ENCODE measurements around the gene ZNF33B. TPM values are rescaled to one million over a fixed set of nuclear protein-coding genes. Genes with fewer than 3 reads are reported as not detected.

ZNF33B gene
- total RNA-seq, 1 donor from 2014 or later: 21.5 TPM

DNA sequence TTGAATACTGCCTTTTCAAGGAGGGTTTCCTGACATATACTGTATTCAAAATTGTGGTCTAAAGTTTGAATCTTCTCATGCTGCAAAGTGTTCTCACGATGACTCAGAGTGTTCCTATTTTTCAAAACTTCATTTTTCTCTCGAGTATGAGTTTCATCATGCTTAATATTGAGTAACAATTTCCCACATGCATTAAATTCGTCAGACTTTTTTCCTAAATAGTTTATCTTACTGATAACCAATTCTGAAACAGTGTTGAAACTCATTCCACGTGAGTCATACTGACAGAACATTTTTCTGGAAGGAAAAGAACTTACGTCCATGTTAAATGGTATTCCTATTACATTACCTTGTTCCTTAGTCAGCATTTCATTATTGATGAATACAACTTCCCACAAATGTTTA, 44.1 kb downstream of the ZNF33B start:
- DNase-seq (ENCODE audit: low read depth, low spot score): no peak
- Mint-ChIP-seq H3K36me3 (ENCODE audit: low read depth) (peaks cover 76% of the 10 kb centered on the region), H3K27ac (ENCODE audit: unreplicated experiment) (no peak overlapping the region), H3K9me3 (peaks cover 43% of the 10 kb centered on the region), H3K4me3 (no peak overlapping the region), H3K4me1 (no peaks in the 10 kb centered on the region), H3K27me3 (ENCODE audit: low read depth) (no peaks in the 10 kb centered on the region)
- TF ChIP-seq, protein P1, sequence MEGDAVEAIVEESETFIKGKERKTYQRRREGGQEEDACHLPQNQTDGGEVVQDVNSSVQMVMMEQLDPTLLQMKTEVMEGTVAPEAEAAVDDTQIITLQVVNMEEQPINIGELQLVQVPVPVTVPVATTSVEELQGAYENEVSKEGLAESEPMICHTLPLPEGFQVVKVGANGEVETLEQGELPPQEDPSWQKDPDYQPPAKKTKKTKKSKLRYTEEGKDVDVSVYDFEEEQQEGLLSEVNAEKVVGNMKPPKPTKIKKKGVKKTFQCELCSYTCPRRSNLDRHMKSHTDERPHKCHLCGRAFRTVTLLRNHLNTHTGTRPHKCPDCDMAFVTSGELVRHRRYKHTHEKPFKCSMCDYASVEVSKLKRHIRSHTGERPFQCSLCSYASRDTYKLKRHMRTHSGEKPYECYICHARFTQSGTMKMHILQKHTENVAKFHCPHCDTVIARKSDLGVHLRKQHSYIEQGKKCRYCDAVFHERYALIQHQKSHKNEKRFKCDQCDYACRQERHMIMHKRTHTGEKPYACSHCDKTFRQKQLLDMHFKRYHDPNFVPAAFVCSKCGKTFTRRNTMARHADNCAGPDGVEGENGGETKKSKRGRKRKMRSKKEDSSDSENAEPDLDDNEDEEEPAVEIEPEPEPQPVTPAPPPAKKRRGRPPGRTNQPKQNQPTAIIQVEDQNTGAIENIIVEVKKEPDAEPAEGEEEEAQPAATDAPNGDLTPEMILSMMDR (conservative IDR thresholded peaks at IDR 0.05): no peak

DNA sequence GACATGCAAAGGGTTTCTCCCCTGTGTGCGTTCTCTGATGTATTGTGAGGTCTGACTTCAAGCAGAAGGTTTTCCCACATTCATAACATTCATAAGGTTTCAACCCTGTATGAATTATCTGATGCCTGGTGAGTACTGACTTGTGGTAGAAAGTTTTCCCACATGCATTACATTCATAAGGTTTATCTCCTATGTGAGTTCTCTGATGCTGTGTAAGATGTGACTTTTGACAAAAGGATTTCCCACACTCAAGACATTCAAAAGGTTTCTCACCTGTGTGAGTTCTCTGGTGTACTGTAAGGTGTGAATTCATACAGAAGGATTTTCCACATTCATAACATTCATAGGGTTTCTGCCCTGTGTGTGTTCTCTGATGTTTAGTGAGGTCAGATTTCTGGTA, 45.1 kb downstream of the ZNF33B start:
- Mint-ChIP-seq H3K27ac (ENCODE audit: unreplicated experiment) (no peak overlapping the region), H3K4me3 (no peak overlapping the region), H3K36me3 (ENCODE audit: low read depth) (peaks cover 76% of the 10 kb centered on the region), H3K27me3 (ENCODE audit: low read depth) (no peaks in the 10 kb centered on the region), H3K4me1 (no peaks in the 10 kb centered on the region), H3K9me3 (peaks cover 47% of the 10 kb centered on the region)
- no peak for DNase-seq (ENCODE audit: low read depth, low spot score)
- TF ChIP-seq, protein P1 (conservative IDR thresholded peaks at IDR 0.05): no peak

GRCh38 chr10:42583828-42584227, 54.5 kb downstream of the ZNF33B start:
- Mint-ChIP-seq H3K27me3 (ENCODE audit: low read depth) (no peaks in the 10 kb centered on the region), H3K9me3 (peaks cover 17% of the 10 kb centered on the region), H3K4me1 (no peaks in the 10 kb centered on the region)

GRCh38 chr10:42578019-42578418, 60.4 kb downstream of the ZNF33B start:
- TF ChIP-seq, protein P1 (conservative IDR thresholded peaks at IDR 0.05): no peak
- no peak overlapping the region for H3K4me3 Mint-ChIP-seq
- H3K4me1 Mint-ChIP-seq: no peaks in the 10 kb centered on the region
- peaks cover 14% of the 10 kb centered on the region for H3K36me3 Mint-ChIP-seq (ENCODE audit: low read depth)
- no peak overlapping the region for H3K27ac Mint-ChIP-seq (ENCODE audit: unreplicated experiment)
- DNase-seq (ENCODE audit: low read depth, low spot score): no peak
- H3K27me3 Mint-ChIP-seq (ENCODE audit: low read depth): no peaks in the 10 kb centered on the region
- H3K9me3 Mint-ChIP-seq: peaks cover 14% of the 10 kb centered on the region

More at GRCh38 chr10:42583828-42584227, 54.5 kb downstream of the ZNF33B start:
- no peak overlapping the region for H3K4me3 Mint-ChIP-seq
- TF ChIP-seq, protein P1 (conservative IDR thresholded peaks at IDR 0.05): no peak
- H3K36me3 Mint-ChIP-seq (ENCODE audit: low read depth): peaks cover 48% of the 10 kb centered on the region
- DNase-seq (ENCODE audit: low read depth, low spot score): no peak
- no peak overlapping the region for H3K27ac Mint-ChIP-seq (ENCODE audit: unreplicated experiment)

GRCh38 chr10:42576338-42576737, 62.0 kb downstream of the ZNF33B start:
- Mint-ChIP-seq H3K4me3 (no peak overlapping the region), H3K27ac (ENCODE audit: unreplicated experiment) (no peak overlapping the region), H3K36me3 (ENCODE audit: low read depth) (peaks cover 5% of the 10 kb centered on the region), H3K4me1 (no peaks in the 10 kb centered on the region), H3K9me3 (peaks cover 12% of the 10 kb centered on the region), H3K27me3 (ENCODE audit: low read depth) (no peaks in the 10 kb centered on the region)
- TF ChIP-seq, protein P1 (conservative IDR thresholded peaks at IDR 0.05): no peak
- DNase-seq (ENCODE audit: low read depth, low spot score): no peak

- TF ChIP-seq, protein P1 (conservative IDR thresholded peaks at IDR 0.05): no peak
- peaks cover 12% of the 10 kb centered on the region for H3K9me3 Mint-ChIP-seq
Measured at GRCh38 chr10:42574336-42574735, 64.0 kb downstream of the ZNF33B start.

More at GRCh38 chr10:42574336-42574735, 64.0 kb downstream of the ZNF33B start:
- Mint-ChIP-seq H3K4me1 (no peaks in the 10 kb centered on the region), H3K4me3 (no peak overlapping the region), H3K27me3 (ENCODE audit: low read depth) (no peaks in the 10 kb centered on the region), H3K36me3 (ENCODE audit: low read depth) (peaks cover 5% of the 10 kb centered on the region), H3K27ac (ENCODE audit: unreplicated experiment) (no peak overlapping the region)
- DNase-seq (ENCODE audit: low read depth, low spot score): no peak
